Measurements from ENCODE around the gene MEG3.

GRCh38 chr14:100862277-100862676 is 36.4 kb downstream of the MEG3 start:
- TF ChIP-seq EZH2 (IDR thresholded peaks at IDR 0.05; ENCODE audit: borderline replicate concordance, low read depth, low read length, severe bottlenecking), result no peak
- no peak for TF ChIP-seq POLR2A (IDR thresholded peaks at IDR 0.05; ENCODE audit: low read depth, low read length)
- no peak for TF ChIP-seq CTCF (IDR thresholded peaks at IDR 0.05; ENCODE audit: extremely low read depth in 1 of 2, insufficient read depth in 1 of 2, low read depth in 1 of 2, low read length in 2 of 2)
- TF ChIP-seq MAX (IDR thresholded peaks at IDR 0.05; ENCODE audit: insufficient read depth, insufficient read length), result no peak
- TF ChIP-seq MYC (IDR thresholded peaks at IDR 0.05; ENCODE audit: low read depth, low read length), result no peak
- no peak for TF ChIP-seq GATA2 (IDR thresholded peaks at IDR 0.05; ENCODE audit: insufficient read depth, insufficient read length, low read depth, low read length)
- no peak for TF ChIP-seq FOS (IDR thresholded peaks at IDR 0.05; ENCODE audit: borderline replicate concordance, insufficient read depth, low read length)
